Ectodermal cell (in vitro differentiated cells): Measurements from ENCODE around the gene COL15A1.

ENCODE experiments used
- H3K27ac ChIP-seq: 2 replicates; pipeline ENCODE4 v1.7.0; 2013; ENCODE audit warnings: mild to moderate bottlenecking, low read depth, low read length; ENCODE audit not compliant: insufficient read depth, poor library complexity, severe bottlenecking
- H3K27me3 ChIP-seq: 2 replicates; pipeline ENCODE4 v1.7.0; 2013; ENCODE audit warnings: mild to moderate bottlenecking, low read length; ENCODE audit not compliant: insufficient read depth, control insufficient read depth, poor library complexity, severe bottlenecking
- H3K36me3 ChIP-seq: one replicate; pipeline ENCODE4 v1.7.0; 2013; ENCODE audit warnings: low read length; ENCODE audit not compliant: control insufficient read depth, insufficient read depth
- H3K4me1 ChIP-seq: one replicate; pipeline ENCODE4 v1.7.0; 2013; ENCODE audit warnings: low read length; ENCODE audit not compliant: control insufficient read depth, insufficient read depth
- H3K4me3 ChIP-seq: 2 replicates; pipeline ENCODE4 v1.7.0; 2013; ENCODE audit warnings: low read depth, low read length, control low read depth; ENCODE audit not compliant: insufficient read depth
- H3K9me3 ChIP-seq: 2 replicates; pipeline ENCODE4 v1.7.0; 2013; ENCODE audit warnings: mild to moderate bottlenecking, low read length, moderate library complexity; ENCODE audit not compliant: control insufficient read depth
- WGBS, 2 experiments: methylation state at CpG; one replicate each; pipeline ENCODE4 v1.1.7; 2013; ENCODE audit warnings: missing lambda C conversion rate in 2 of 2; 5-methylcytosine and 5-hydroxymethylcytosine counted together

Gene COL15A1

DNA sequence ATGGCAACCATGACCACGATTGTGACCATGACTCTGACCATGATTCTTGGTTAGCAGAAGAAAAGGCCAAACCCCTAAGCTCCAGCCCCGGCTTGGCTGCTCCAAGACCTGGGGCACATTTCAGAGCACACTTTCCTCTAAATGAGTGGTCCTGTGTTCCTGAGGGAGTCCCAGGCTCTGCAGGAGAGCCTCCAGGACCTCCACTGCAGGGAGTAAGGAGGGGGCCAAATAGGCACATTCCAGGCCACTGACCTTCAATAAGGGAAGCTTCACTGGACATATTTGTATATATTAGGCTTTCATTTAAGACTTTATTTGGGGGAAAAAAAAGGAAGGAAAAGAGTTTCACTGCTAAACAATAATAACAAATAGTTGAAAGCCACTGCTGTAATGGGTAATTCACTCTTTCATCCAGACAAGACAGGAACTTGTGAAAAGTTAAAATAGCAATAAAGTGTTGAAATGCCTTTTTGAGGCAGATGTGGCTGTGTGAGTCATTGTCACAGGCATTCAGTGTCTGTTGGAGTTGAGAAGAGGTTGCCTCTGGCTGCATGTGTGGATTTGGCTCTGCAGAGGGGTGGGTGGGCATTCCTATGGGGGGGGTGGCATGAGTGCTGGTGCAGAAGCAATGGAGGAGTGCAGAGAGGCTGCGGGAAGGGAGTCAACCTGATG, 97.3 kb downstream of the COL15A1 start:
- no peak overlapping the region for H3K4me3 ChIP-seq
- WGBS, 2 experiments: 89 to 94% methylated on average over 3 of the region's 3 CpGs
- no peaks in the 10 kb centered on the region for H3K9me3 ChIP-seq
- H3K4me1 ChIP-seq: peaks cover 32% of the 10 kb centered on the region
- H3K27ac ChIP-seq: no peak overlapping the region
- no peaks in the 10 kb centered on the region for H3K27me3 ChIP-seq
- no peaks in the 10 kb centered on the region for H3K36me3 ChIP-seq

GRCh38 chr9:99041618-99042017, 97.9 kb downstream of the COL15A1 start:
- WGBS, 2 experiments: 90 to 97% methylated on average over 3 to 4 of the region's 4 CpGs
- peaks cover 32% of the 10 kb centered on the region for H3K4me1 ChIP-seq
- H3K27me3 ChIP-seq: no peaks in the 10 kb centered on the region
- H3K36me3 ChIP-seq: no peaks in the 10 kb centered on the region
- no peaks in the 10 kb centered on the region for H3K9me3 ChIP-seq
- no peak overlapping the region for H3K27ac ChIP-seq
- no peak overlapping the region for H3K4me3 ChIP-seq

DNA sequence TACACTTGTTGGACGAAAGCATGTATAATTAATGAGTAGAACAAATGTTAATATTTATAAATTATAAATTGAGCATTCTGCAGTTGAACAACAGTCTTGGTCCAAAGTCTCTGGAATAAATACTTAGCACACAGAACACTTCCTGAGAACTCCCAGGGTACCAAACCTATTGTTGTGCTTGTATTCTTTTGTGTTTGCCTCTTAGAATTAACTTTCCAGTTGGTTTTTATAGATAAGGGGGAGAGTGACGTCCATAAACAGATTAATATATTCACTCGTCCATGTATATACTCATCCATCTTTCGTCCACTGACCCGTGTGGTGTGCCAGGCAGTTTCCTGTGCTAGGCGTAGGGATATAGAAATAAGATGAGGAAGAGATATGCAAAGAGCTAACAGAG, 98.9 kb downstream of the COL15A1 start:
- H3K27ac ChIP-seq: no peak overlapping the region
- no peaks in the 10 kb centered on the region for H3K36me3 ChIP-seq
- no peaks in the 10 kb centered on the region for H3K27me3 ChIP-seq
- WGBS, 2 experiments: 97 to 98% methylated on average over 3 of the region's 6 CpGs
- H3K4me3 ChIP-seq: no peak overlapping the region
- H3K4me1 ChIP-seq: peaks cover 31% of the 10 kb centered on the region
- no peaks in the 10 kb centered on the region for H3K9me3 ChIP-seq

DNA sequence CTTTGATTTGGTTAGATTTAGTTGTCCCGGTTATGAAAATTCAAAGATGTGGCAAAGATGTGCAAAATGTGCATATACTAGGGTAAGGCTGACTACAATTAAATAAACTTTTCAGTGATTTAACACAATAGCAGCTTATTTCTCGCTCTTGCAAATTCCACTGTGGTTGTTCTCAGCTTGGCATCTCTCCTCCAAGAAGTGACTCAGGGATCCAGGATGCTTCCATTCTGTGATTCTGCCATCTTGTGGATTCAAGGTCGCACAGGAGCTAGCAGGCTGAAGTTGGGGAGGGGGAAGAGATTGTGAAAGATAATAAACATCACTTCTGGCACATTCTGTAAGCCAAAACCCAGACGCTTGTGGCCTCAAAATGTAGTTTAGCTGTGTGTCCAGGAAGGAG, 101.1 kb downstream of the COL15A1 start:
- no peak overlapping the region for H3K27ac ChIP-seq
- H3K4me1 ChIP-seq: peaks cover 13% of the 10 kb centered on the region
- no peaks in the 10 kb centered on the region for H3K27me3 ChIP-seq
- H3K36me3 ChIP-seq: no peaks in the 10 kb centered on the region
- H3K4me3 ChIP-seq: no peak overlapping the region
- no peaks in the 10 kb centered on the region for H3K9me3 ChIP-seq
- 92 to 94% methylated on average over 4 of the region's 4 CpGs for WGBS, 2 experiments

GRCh38 chr9:99046068-99046467, 102.4 kb downstream of the COL15A1 start:
- Histone ChIP-seq H3K4me1 (peaks cover 8% of the 10 kb centered on the region), H3K9me3 (no peaks in the 10 kb centered on the region), H3K4me3 (no peak overlapping the region), H3K36me3 (no peaks in the 10 kb centered on the region), H3K27me3 (no peaks in the 10 kb centered on the region), H3K27ac (no peak overlapping the region)
- WGBS, 2 experiments: 91 to 94% methylated on average over 3 of the region's 3 CpGs

- Histone ChIP-seq H3K36me3 (no peaks in the 10 kb centered on the region), H3K9me3 (no peaks in the 10 kb centered on the region), H3K27me3 (no peaks in the 10 kb centered on the region), H3K27ac (no peak overlapping the region), H3K4me1 (peaks cover 3% of the 10 kb centered on the region), H3K4me3 (no peak overlapping the region)
- 95 to 96% methylated on average over 5 of the region's 5 CpGs for WGBS, 2 experiments
These were observed 102.9 kb downstream of the COL15A1 start for GRCh38 chr9:99046542-99047071.

DNA sequence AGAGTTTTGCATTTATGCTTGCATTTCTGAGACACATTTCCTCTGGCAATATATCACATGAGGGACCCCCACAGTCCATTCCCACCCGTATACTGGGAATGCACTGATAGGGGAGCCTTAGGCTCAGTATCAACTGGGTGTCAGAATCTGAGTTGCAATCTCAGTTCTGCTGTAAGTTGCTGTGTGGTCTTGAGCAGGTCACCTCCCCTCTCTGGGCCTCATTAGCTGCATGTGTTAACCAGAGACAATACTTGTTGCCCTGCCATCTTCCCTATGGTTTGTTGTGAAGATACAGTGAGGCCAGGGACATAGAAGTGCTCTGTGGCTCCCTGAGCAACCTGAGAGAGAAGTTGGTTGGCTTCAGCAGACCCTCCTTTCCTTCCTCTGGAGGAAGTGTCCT, 105.5 kb downstream of the COL15A1 start:
- Histone ChIP-seq H3K36me3 (no peaks in the 10 kb centered on the region), H3K9me3 (no peaks in the 10 kb centered on the region), H3K4me3 (no peak overlapping the region), H3K4me1 (peaks cover 6% of the 10 kb centered on the region), H3K27me3 (no peaks in the 10 kb centered on the region), H3K27ac (no peak overlapping the region)
- 90 to 92% methylated on average over 1 of the region's 1 CpG for WGBS, 2 experiments

DNA sequence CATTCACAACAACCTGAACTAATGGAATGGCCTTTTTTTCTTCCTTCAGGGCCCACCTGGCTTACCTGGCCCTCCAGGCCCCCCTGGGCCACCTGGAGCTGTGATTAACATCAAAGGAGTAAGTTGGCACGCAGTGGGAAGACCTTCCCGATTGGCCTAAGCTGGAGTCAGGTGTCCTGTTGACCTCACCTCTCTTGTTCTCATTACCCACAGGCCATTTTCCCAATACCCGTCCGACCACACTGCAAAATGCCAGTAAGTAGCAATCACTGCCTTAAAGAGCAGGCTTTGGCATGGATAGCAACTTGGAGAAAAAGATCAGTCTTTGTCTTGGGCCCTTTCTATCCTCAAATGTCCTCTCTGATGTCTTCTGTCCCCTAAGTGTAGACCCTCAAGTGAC, 105.9 kb downstream of the COL15A1 start:
- Histone ChIP-seq H3K4me3 (no peak overlapping the region), H3K27ac (no peak overlapping the region), H3K9me3 (no peaks in the 10 kb centered on the region), H3K36me3 (no peaks in the 10 kb centered on the region), H3K4me1 (peaks cover 6% of the 10 kb centered on the region), H3K27me3 (no peaks in the 10 kb centered on the region)
- 92 to 96% methylated on average over 4 of the region's 4 CpGs for WGBS, 2 experiments

DNA sequence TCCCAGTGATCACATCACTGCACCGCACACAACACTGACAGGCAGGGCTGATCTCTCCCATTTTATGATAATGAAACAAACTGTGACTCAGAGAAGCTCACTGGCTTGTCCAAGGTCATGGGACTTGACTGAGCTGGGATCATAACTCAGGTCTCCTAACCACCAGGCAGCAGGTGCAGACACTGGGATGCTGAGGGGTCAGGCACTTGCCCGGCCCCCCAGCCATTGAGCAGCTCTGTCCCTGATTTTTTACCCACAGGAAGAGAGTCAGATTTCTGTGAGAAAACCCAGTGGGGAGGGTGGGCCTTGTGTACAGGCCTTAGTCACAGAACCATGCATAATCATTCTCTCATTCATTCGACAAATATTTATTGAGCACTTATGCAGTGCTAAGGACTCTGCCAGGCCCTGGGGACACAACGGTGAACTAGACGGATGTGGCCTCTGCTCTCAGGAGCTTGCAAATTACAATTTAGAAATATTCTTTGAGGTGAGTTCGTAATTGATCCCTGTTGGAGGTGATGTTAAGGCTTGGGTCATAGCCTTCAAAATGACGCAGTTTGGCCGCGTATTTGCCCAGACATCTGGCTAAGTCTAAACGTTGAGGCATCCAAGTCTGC, 106.7 kb downstream of the COL15A1 start:
- 93 to 95% methylated on average over 10 of the region's 10 CpGs for WGBS, 2 experiments
- Histone ChIP-seq H3K4me3 (no peak overlapping the region), H3K36me3 (no peaks in the 10 kb centered on the region), H3K27me3 (no peaks in the 10 kb centered on the region), H3K4me1 (peaks cover 6% of the 10 kb centered on the region), H3K27ac (no peak overlapping the region), H3K9me3 (no peaks in the 10 kb centered on the region)

- Histone ChIP-seq H3K36me3 (no peaks in the 10 kb centered on the region), H3K27me3 (no peaks in the 10 kb centered on the region), H3K27ac (no peak overlapping the region), H3K4me1 (peaks cover 6% of the 10 kb centered on the region), H3K4me3 (no peak overlapping the region), H3K9me3 (no peaks in the 10 kb centered on the region)
- WGBS, 2 experiments: 90% methylated on average over 4 of the region's 4 CpGs
These were observed 107.2 kb downstream of the COL15A1 start for GRCh38 chr9:99050924-99051323.
